HG03378 (cell line): Measurements from ENCODE around the gene MARCHF7.
A peak's percentile ranks its signal among the peaks of the same experiment; 100 is the strongest.
"Not testable (repeated sequence)": the region's sequence is repeated elsewhere in the genome, so short reads cannot be mapped to it uniquely, and the experiment has no call there.

ENCODE experiments used
- ATAC-seq: cut with Tn5 transposase; IDR thresholded peaks from one replicate; pipeline ENCODE4 v1.9.1; 2021; ENCODE audit warnings: mild to moderate bottlenecking, moderate library complexity; ENCODE audit not compliant: unreplicated experiment

The MARCHF7 gene

GRCh38 chr2:159712143-159712928 lies at the start of gene MARCHF7:
MARCHF7 (plus strand) TSS chr2:159712506; CDS start chr2:159729023, 16,517 bp downstream.
- peak; percentile 93 for ATAC-seq

- not testable (repeated sequence) for ATAC-seq
These were observed 44.9 kb upstream of the MARCHF7 start for GRCh38 chr2:159667423-159667822.

- ATAC-seq = no peak
These were observed 41.3 kb upstream of the MARCHF7 start for GRCh38 chr2:159671047-159671446.

GRCh38 chr2:159677654-159678053 lies 34.7 kb upstream of the MARCHF7 start:
- no peak for ATAC-seq

- no peak for ATAC-seq
These were observed 31.6 kb upstream of the MARCHF7 start for GRCh38 chr2:159680692-159681091.

- no peak for ATAC-seq
These were observed 28.5 kb upstream of the MARCHF7 start for GRCh38 chr2:159683817-159684216.

- ATAC-seq = no peak
These were observed 27.5 kb upstream of the MARCHF7 start for GRCh38 chr2:159684796-159685195.

- no peak for ATAC-seq
These were observed 17.7 kb upstream of the MARCHF7 start for GRCh38 chr2:159694500-159695040.

GRCh38 chr2:159695795-159696448 lies 16.4 kb upstream of the MARCHF7 start:
- ATAC-seq = no peak

- no peak for ATAC-seq
These were observed 8.8 kb upstream of the MARCHF7 start for GRCh38 chr2:159703491-159703890.

GRCh38 chr2:159706385-159706980 lies 5.8 kb upstream of the MARCHF7 start:
- ATAC-seq = no peak

- no peak for ATAC-seq
These were observed 4.1 kb upstream of the MARCHF7 start for GRCh38 chr2:159708066-159708760.

GRCh38 chr2:159710601-159711180 lies 1.6 kb upstream of the MARCHF7 start:
- ATAC-seq = no peak

GRCh38 chr2:159711562-159712142 lies 654 bp upstream of the MARCHF7 start:
- ATAC-seq = no peak

- ATAC-seq = peak; percentile 0
These were observed 669 bp downstream of the MARCHF7 start for GRCh38 chr2:159712929-159713420.

GRCh38 chr2:159713631-159714246 lies 1.4 kb downstream of the MARCHF7 start:
- ATAC-seq = no peak

GRCh38 chr2:159714247-159714930 lies 2.1 kb downstream of the MARCHF7 start:
- no peak for ATAC-seq

- ATAC-seq = no peak
These were observed 3.1 kb downstream of the MARCHF7 start for GRCh38 chr2:159715451-159715850.

- ATAC-seq = not testable (repeated sequence)
These were observed 4.1 kb downstream of the MARCHF7 start for GRCh38 chr2:159716409-159716808.
